GM19468 (cell line): ENCODE measurements around the gene UBASH3A.

Experiments
- ATAC-seq: cut with Tn5 transposase; IDR thresholded peaks from one replicate; pipeline ENCODE4 v1.9.1; 2021; ENCODE audit warnings: mild to moderate bottlenecking, moderate library complexity, moderate number of reproducible peaks; ENCODE audit not compliant: unreplicated experiment; ENCODE audit errors: extremely low read depth

UBASH3A gene

GRCh38 chr21:42389449-42389835 is 14.3 kb upstream of the UBASH3A start:
- ATAC-seq: no peak

GRCh38 chr21:42390193-42390592 is 13.5 kb upstream of the UBASH3A start:
- no peak for ATAC-seq

GRCh38 chr21:42390696-42391095 is 13.0 kb upstream of the UBASH3A start:
- no peak for ATAC-seq

- ATAC-seq: no peak
Measured at GRCh38 chr21:42391297-42391696, 12.4 kb upstream of the UBASH3A start.

GRCh38 chr21:42392731-42393442 is 10.8 kb upstream of the UBASH3A start:
- peak; percentile 41 for ATAC-seq

GRCh38 chr21:42393443-42393950 is 10.2 kb upstream of the UBASH3A start:
- no peak for ATAC-seq

GRCh38 chr21:42395302-42395701 is 8.4 kb upstream of the UBASH3A start:
- ATAC-seq: no peak

GRCh38 chr21:42395905-42396651 is 7.6 kb upstream of the UBASH3A start, which contains the start of gene TMPRSS3:
TSS of gene TMPRSS3 (minus strand) at chr21:42396052. CDS start at chr21:42395417, 635 bp downstream.
- no peak for ATAC-seq

GRCh38 chr21:42396799-42397745 is 6.6 kb upstream of the UBASH3A start:
- ATAC-seq: no peak

- ATAC-seq: no peak
Measured at GRCh38 chr21:42397746-42398394, 5.8 kb upstream of the UBASH3A start.

GRCh38 chr21:42398436-42399028 is 5.2 kb upstream of the UBASH3A start:
- no peak for ATAC-seq

- no peak for ATAC-seq
Measured at GRCh38 chr21:42400525-42400924, 3.2 kb upstream of the UBASH3A start.

- no peak for ATAC-seq
Measured at GRCh38 chr21:42401154-42401553, 2.5 kb upstream of the UBASH3A start.

- ATAC-seq: no peak
Measured at GRCh38 chr21:42401820-42402251, 1.9 kb upstream of the UBASH3A start.

- no peak for ATAC-seq
Measured at GRCh38 chr21:42404539-42404938, 837 bp downstream of the UBASH3A start.

- ATAC-seq: no peak
Measured at GRCh38 chr21:42405064-42406013, 1.6 kb downstream of the UBASH3A start.

- no peak for ATAC-seq
Measured at GRCh38 chr21:42406201-42406621, 2.5 kb downstream of the UBASH3A start.

- no peak for ATAC-seq
Measured at GRCh38 chr21:42406866-42407265, 3.2 kb downstream of the UBASH3A start.
